HG02885 (cell line): ENCODE data around the gene SNRNP40.
"Not testable (repeated sequence)": the region's sequence is repeated elsewhere in the genome, so short reads cannot be mapped to it uniquely, and the experiment has no call there.

Experiments
- ATAC-seq: cut with Tn5 transposase; IDR thresholded peaks from one replicate; pipeline ENCODE4 v1.9.1; 2021; ENCODE audit warnings: mild to moderate bottlenecking; ENCODE audit not compliant: unreplicated experiment, poor library complexity

The SNRNP40 gene

DNA sequence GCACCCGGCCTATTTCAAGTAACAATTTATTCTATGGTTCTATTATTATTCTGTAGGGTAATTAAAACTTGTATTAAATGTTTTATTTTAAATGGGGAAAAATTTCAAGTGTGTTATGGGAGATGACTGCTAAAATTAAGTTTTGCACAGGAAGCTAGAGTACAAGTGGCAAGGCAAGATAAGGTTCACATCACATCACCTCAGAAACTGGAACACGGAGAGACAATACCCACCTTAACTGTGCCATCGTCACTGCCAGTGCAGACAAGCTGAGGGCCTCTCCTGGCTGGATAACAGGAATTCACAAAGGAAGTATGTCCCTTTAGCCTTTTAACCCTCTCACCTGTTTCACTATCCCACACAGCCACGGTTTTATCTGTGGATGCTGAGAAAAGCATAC lies 7.6 kb downstream of the SNRNP40 start:
- ATAC-seq = no peak

DNA sequence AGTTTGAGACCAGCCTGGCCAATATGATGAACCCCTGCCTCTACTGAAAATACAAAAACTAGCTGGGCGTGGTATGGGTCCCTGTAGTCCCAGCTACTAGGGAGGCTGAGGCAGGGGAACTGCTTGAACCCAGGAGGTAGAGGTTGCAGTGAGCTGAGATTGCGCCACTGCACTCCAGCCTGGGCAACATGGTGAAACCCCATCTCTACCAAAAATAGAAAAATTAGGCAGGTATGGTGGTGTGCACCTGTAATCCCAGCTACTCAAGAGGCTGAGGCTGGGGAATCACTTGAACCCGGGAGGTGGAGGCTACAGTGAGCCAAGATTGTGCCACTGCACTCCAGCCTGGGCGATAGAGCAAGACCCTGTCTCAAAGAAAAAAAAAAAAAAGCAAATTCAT lies 8.8 kb downstream of the SNRNP40 start:
- ATAC-seq = not testable (repeated sequence)

DNA sequence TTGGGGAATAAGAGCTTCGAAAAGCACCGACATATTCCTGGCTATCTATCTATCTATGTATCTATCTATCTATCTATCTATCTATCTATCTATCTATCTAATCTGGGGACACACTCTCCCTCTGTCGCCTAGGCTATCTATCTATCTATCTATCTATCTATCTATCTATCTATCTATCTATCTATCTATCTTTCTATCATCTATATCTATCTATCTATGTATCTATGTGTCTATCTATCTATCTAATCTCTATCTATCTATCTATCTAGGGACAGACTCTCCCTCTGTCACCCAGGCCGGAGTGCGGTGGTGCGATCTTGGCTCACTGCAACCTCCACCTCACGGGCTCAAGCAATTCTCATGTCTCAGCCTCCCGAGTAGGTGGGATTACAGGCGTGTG lies 14.2 kb downstream of the SNRNP40 start:
- ATAC-seq = not testable (repeated sequence)

DNA sequence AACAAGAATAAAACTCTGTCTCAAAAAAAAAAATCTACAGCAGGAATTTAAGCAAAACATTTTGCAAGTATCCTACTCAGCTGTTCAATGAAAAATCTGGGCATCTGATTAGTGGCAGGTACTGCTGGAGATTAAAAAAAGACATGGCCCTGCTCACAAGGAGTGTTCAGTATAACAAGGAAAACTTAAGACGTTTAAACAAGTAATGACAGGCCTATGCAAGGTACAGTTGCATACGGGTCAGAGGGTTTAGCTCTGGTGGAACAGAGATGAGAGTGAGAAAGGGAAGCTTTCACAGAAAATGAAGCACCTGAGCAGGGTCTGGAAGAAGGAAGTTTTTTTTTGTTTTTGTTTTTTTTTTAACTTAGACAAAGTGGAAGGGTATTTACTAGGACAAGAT lies 23.0 kb downstream of the SNRNP40 start:
- no peak for ATAC-seq

DNA sequence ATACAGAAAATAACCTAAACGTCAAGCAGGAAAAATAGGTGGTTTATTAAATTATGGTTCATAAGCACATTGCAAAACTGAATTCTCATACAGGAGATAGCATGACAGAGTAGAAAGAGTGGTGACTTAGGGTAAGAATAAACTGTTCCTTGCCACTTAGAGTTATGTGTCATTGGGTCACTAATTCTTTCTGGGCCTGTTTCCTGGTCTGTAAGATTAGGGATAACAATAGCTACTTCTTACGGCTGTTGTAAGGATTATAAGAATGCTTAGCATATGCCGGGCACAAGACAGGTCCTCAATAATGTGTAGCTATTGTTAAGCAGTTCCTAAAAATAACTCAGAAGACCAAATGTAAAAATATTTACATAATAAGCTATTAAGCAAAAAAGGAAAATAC lies 24.2 kb downstream of the SNRNP40 start:
- no peak for ATAC-seq

DNA sequence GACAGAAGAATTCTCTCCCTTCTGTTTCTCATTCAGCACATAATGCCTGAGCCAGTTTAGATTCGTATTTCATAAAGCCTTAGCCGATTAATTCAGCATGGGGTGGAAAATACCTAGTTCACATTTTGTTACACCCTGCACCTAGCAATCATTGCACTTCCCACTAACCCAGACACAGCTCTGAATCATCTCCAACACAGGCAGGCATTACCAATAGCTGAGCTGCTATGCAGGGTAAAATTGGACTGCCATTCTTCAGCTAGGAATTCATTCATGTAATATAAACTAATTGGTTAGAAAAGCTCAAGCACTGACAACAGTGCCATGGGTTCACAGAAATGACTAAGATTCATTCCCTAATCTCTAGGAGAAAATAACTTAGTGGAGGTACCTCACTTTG lies 30.0 kb downstream of the SNRNP40 start:
- ATAC-seq = no peak

DNA sequence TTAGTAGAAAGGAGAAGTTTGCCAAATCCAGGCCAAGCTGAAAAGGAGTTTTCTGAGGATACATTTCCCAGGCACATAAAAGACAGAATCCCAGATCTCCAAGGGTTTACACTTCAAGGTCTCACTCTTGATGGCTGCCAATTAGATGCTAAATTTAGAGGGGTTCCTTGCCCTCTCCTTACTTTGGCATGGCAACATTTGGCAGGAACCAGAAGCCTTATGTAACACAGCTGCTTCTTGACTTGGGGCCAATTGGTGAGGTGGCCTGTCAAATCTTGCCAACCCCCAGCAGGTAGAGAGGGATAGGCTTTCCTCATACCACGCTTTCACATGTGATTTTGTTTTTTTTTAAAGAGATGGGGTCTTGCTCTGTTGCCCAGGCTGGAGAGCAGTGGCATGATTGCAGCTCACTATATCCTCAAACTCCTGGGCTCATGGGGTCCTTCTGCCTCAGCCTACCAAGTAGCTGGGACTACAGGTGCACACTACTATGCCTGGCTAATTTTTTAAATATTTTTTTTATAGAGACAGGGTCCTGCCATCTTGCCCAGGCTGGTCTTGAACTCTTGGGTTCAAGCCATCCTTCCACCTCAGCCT lies 31.7 kb downstream of the SNRNP40 start:
- no peak for ATAC-seq

DNA sequence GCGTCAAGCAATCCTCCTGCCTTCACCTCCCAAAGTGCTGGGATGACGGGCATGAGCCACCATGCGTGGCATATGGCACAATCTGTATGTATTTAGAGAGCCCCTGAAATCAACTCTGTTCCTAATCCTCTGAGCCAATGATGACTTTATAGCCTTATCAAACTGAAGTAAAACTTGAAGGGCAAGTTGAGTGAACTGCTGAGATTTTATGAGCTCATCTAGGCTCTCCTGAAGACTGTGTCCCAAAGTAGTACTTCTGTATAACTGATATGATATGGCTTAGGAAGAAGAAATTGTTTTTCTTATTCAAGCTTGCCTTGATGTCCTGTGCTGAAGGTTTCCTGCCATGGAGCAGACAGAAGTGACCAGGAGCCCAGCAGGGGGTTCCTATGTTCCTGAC lies 33.2 kb downstream of the SNRNP40 start:
- ATAC-seq = no peak

DNA sequence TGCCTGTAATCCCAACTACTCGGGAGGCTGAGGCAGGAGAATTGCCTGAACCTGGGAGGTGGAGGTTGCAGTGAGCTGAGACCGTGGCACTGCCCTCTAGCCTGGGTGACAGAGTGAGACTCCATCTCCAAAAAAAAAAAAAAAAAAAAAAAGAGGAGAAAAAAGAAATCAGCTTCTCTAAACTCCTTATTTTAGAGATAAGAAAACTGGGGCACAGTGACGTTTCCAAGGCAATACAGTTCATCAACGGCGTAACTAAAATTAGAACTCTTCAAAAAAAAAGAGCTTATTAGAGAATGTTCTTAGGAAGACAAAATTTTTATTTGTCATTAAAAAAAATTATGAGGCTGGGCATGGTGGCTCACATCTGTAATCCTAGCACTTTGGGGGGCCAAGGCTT lies 34.2 kb downstream of the SNRNP40 start:
- ATAC-seq = not testable (repeated sequence)

DNA sequence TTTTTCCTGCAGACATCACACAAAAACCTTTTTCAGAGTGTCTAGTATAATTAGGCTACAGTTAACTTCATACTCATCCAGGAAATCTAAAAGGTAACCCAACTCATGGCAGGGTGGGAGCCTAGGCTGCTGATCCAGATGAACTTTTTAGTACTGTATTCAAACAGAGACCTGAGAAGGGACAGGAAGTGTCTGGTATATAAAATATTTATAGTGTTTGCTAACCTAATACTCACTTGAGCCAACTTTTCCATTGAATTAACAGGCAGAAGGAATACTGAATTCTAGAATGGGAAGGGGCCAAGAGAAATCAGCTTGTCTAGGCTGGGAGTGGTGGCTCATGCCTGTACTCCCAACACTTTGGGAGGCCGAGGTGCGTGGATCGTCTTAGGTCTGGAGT lies 34.7 kb downstream of the SNRNP40 start:
- ATAC-seq = no peak

DNA sequence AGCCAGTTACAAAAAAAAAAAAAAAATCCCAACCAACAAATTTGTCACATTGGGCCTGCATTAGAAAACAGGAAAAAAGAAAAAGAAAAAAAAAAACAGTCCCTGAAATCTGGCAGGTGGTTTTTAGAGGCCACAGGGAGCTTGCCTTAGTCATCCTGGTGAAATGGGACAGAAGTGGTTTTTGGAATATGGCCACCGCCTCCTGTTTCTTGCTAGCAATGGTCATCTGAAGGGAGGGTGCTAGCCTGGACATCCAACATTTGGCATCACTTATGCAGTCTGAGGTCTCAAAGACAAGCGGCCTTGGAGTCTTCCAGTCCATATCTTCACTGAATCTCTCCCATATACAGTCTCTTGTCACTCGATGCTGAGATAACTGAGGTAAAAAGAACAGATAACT lies 36.8 kb downstream of the SNRNP40 start:
- ATAC-seq = no peak

DNA sequence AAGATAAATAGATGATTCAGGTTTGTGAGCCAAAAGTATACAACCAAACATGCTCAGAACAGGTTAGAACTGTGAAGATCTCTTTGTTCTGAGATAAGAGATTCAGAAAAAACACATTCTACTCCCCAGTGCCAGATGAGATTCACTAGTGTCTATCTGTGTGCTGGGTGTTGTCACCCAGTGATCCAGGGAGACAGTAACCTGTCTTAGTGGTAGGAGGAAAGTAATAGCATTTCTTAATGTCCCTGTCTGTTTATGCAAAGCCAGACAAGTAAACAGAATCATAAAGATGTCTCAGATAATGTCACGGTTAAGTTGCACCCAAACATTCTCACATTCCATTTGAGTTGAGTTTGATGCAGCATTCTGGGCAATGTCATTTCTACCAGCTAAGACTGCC lies 38.0 kb downstream of the SNRNP40 start:
- ATAC-seq = no peak

DNA sequence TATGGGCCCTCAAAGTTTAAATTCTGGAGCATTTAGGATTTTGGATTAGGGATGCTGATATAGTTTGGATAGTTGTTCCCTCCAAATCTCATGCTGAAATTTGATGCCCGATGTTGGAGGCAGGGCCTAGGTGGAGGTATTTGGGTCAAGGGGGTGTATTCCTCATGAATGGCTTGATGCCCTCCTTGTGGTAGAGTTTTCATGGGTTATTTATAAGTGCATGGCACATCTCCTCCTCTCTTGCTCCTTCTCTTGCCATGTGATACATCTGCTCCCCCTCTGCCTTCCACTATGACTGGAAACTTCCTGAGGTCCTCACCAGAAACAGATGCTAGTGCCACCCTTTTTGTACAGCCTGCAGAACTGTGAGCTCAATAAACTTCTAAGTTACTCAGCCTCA lies 39.4 kb downstream of the SNRNP40 start:
- no peak for ATAC-seq

DNA sequence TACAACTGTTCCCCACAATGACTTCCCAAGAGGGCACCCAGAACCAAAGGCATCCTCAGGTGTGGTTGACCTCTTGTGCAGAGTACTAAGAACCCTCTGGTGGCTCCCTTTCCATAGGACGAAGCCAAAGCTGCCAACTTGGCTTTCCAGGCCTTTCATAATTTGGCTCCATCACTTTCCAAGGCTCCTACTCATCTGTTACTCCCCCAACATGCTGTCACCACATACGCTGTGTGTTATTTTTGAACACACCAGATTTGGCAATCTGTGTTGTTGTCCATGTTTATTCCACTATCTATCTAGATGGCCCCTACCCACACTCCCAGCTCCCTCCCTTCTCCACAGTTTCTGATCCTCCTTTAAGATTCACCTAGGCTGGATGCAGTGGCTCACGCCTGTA lies 46.7 kb downstream of the SNRNP40 start:
- no peak for ATAC-seq

DNA sequence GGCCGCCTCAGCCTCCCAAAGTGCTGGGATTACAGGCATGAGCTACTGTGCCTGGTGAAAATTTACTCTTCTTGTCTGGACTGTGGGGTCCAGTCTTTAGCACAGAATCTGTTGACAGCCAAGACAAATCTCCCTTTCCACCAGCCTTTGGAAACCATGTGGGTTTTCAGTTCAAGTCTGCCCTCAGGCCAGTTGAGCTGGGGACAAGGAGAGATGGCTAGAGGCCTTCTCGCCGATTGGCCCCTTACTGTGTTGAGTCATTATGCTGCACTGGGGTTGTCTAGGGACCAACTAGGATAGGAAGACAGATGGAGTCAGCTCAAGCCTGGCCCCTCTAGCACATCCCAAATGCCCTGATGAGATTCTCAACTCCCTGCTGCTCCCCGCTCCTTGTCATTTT lies 48.3 kb downstream of the SNRNP40 start:
- ATAC-seq = no peak

DNA sequence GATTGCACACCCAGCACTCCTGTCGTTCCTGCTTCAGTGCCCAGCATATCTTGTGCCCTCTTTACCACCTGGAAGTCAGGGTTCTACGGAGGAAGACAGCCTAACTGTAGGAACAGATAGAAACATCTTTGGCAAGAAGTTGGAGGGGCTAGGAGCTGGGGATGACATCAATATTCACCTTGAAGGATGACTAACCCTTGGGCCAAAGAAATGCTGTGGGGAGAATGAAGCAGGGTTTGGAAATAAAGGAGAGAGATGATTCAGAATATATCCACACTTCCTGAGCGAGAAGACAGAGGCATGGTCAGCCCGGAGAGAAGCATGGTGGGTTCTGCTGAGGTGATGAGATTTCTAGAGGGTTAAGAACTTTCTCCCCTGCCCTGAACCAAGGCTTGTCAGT lies 52.3 kb downstream of the SNRNP40 start:
- ATAC-seq = no peak

DNA sequence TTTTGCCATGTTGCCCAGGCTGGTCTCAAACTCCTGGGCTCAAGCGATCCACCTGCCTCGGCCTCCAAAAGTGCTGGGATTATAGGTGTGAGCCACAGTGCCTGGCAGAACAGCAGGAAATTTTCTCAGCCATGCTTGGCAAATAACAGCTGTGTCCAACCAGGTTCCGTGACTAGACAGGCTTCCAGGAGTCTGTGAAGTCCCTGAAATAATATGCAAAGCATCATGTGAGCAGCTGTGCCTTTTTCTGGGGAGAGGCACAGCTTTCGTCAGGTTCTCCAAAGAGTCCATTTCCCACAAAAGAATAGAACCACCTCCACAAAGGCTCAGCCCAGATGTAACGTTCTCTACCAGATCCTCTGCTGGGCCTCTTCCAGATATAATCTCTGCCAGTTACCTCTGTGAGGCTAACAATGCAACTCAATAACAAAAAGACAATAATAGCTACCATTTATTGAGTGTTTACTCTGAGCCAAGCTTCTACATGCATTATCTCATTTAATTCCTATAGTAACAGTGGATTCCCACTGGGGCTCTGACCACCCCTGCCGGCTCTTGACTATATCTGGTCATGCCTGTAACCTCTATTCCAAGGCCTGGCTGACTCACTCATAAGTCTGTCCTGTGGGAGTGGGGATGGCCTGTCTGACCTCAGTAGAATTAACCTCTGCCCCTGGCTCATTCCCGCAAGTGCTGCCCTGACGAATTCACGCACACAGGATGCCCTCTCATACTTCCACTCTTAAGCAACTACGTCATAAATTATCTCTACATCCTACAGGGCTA lies 52.9 kb downstream of the SNRNP40 start:
- ATAC-seq = no peak

DNA sequence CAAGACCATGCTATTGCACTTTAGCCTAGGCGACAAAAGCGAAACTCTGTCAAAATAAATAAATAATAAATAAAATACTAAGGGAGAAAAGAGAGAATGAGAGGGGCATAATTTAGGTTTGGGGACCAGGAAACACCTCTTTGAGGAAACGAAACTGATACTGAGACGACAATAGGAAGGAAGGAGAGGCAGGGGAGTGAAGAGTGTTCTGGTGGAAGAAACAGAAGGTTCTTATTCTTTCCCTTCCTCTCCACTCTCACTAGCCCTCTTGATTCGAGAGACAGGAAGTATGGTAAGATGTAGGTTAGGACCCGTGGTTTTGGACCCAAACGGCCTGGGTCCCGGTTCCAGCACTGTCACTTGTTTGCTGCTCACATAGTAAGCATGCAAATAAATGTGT lies 55.3 kb downstream of the SNRNP40 start:
- ATAC-seq = no peak

DNA sequence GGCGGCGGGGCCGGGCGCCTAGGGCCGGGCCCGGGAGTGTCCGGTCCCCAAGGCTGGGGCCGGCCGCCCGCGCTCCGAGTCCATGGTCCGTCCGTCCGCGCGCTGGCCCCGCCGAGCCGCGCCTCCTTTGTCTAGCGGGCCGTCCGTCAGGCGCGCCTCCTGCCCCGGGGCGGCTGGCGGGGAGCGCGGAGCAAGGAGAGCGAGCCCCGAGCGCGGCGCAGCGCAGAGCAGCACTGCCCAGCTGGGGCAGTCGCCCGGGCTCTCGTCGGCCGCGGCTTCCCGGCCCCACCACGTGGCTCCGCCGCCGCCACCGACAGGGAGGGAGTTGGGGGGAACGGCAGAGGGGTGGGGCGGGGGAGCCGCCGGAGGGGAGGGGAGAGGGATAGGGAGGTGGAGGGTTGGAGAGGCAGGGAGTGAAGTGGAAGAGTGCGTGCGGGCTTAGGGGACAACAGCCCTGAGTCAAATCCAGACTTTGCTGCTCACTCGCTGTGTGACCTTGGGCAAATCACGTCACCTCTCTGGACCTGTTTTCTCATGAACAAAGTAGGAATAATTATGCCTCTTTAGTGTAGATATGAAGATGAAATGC lies 56.8 kb downstream of the SNRNP40 start, which contains the start of gene NKAIN1:
TSS of gene NKAIN1 (minus strand) at position 235 of the 589 bp plus-strand sequence. CDS start 340 bp downstream, outside the sequence.
- ATAC-seq = no peak

DNA sequence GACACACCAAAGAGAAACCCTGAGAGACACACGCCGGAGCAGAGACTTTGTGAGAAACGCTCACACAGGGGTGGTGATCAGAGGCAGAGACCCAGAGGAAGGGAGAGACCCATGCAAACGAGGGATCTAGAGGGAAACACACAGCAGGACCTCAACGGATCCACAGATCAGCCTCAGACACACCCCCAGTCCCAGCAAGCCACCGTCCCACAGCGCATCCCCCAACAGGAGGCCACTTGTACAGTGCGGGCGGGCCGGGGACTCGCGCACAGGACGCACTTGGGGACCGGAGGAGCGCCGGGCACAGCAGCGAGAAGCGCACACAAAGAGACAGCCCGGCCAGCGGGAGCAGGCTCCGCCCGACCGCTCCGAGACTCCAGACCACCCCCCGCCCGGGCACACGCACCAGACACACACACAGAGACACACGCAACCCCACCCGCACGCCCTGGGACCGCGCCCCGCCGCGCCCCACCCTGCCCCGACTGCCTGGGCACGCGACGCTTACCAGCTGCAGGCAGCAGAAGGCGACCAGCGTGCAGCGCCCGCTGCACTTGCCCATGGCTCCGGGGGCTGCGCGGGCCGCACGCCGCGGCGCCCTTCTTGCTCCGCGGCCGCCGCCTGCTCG lies 57.5 kb downstream of the SNRNP40 start:
- no peak for ATAC-seq

DNA sequence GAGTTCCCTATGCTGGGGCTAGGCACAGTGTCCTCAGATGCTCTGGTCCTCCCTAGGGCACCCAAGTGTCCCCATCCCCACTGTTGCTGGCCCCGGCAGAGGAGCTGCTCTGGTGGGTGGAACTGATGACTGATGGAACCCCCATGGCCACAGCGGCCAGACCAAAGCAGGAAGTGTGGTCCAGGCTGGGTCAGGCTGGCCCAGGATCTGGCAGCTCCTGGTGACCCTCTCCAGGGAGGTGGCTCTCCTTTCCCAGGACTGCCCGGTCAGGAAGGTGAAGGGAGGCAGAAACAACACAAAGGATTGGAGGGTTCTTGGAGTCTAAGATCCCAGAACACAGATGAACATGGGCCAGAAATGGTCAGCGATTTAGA lies 58.0 kb downstream of the SNRNP40 start:
- ATAC-seq = no peak
